Dendritic cell treated with granulocyte-macrophage colony-stimulating factor and Interleukin-4, amounts not matched to agents 40 ng/mL and 50 ng/mL, for 4 days (primary cell): ENCODE measurements around the gene CNGA3.
"Not testable (repeated sequence)": the region's sequence is repeated elsewhere in the genome, so short reads cannot be mapped to it uniquely, and the experiment has no call there.

Source experiments
- H3K27ac Mint-ChIP-seq: one replicate; pipeline ENCODE4 v1.8.0; 2022; ENCODE audit warnings: mild to moderate bottlenecking, mixed read lengths
- H3K27me3 Mint-ChIP-seq: one replicate; pipeline ENCODE4 v1.8.0; 2022; ENCODE audit warnings: mild to moderate bottlenecking, mixed read lengths
- H3K36me3 Mint-ChIP-seq: one replicate; pipeline ENCODE4 v1.8.0; 2022; ENCODE audit warnings: low read depth, mixed read lengths
- H3K4me1 Mint-ChIP-seq: one replicate; pipeline ENCODE4 v1.8.0; 2022; ENCODE audit warnings: low read depth, mixed read lengths
- H3K4me3 Mint-ChIP-seq: one replicate; pipeline ENCODE4 v1.8.0; 2022; ENCODE audit warnings: mild to moderate bottlenecking, moderate library complexity, mixed read lengths
- H3K9me3 Mint-ChIP-seq: one replicate; pipeline ENCODE4 v1.8.0; 2022; ENCODE audit warnings: mixed read lengths
- intact Hi-C: fragments of 100-400 bp; cut with micrococcal nuclease; formaldehyde crosslinking; loops from one replicate; pipeline ENCODE4 v1.15.0; 2022

The CNGA3 gene

DNA sequence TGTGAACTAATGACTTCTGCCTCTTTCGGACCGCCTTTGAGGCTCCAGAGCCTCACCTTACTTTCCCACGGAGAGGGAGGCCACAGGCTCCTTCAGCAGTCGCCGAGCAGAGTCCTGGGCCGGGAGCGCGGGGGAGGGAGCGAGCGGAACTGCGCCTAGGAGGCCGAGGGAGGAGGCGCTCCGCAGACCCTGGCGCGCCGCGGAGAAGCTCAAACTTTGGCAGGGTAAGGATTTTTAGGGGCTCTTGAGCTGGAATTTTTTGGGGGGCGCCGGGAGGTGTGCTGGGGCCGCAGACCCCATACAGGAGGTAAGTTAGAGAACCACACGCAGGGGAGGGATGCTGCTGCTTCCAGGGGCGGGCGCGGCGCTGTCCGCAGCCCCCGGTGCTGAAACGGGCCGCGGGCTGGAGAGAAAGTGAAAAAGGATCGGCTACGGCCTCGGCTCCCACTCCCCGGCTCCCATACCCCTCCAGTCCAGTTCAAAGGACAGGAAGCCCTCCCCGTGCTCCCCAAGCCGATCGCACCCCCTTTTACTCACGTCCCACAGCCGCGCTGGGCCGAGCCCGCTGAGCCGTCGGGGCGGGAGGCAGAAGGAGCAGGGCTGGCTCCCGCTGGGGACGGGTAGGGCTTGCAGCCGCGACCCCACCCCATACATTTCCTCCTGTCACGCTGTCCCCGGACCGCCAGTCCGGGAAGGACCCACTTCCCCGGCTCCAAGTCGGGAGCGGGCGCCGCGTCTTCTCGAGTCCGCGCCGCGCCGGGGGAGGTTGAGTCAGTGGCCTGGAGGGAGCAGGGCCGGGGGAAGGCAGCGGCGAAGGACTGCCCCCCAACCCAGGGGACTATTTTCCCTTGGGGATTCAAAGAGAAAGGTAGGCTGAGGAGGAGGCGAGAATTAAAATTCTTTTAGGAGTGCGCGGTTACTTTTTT lies at the start of gene CNGA3:
TSS of gene CNGA3 (plus strand) at position 146 of the 926 bp plus-strand sequence. CDS start 23,520 bp downstream, outside the sequence.
- Mint-ChIP-seq H3K4me1 (peaks cover 23% of the 10 kb centered on the region), H3K4me3 (peak within 1 kb of the TSS; percentile 46), H3K27ac (no peak within 1 kb of the TSS), H3K36me3 (no peaks in the 10 kb centered on the region), H3K27me3 (peaks cover 87% of the 10 kb centered on the region), H3K9me3 (no peaks in the 10 kb centered on the region)
- intact Hi-C loops, result no loop called here

- intact Hi-C loops, result no loop called here
- Mint-ChIP-seq H3K36me3 (no peaks in the 10 kb centered on the region), H3K27me3 (peaks cover 50% of the 10 kb centered on the region), H3K9me3 (no peaks in the 10 kb centered on the region), H3K4me1 (no peaks in the 10 kb centered on the region), H3K4me3 (no peak overlapping the region), H3K27ac (no peak overlapping the region)
Measured at GRCh38 chr2:98297817-98298682, 48.2 kb upstream of the CNGA3 start.

DNA sequence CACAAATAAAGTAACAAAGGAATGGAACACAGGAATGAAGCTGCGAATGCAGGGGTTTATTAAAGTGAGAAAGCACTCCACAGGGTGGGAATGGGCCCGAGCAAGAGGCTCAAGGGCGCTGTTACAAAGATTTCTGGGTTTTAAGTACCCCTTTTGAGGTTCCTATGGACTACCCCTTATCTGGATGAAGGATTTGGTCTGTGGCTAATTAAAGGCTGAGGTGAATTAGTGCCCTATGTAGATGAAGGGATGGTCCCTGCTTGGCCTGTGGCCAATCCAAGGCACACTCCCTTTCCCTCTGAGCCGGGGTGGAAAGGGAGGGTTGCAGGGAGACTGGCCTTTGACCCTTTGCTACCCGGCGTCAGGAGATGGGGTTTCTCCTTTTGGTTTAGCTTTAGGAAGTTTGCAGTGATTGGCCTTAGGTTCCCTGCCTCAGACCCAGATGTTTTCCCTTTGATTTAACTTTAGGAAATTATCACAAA lies 47.5 kb upstream of the CNGA3 start:
- no peak overlapping the region for H3K4me3 Mint-ChIP-seq
- H3K27ac Mint-ChIP-seq, result no peak overlapping the region
- H3K9me3 Mint-ChIP-seq, result no peaks in the 10 kb centered on the region
- H3K4me1 Mint-ChIP-seq, result no peaks in the 10 kb centered on the region
- H3K36me3 Mint-ChIP-seq, result no peaks in the 10 kb centered on the region
- peaks cover 51% of the 10 kb centered on the region for H3K27me3 Mint-ChIP-seq
- intact Hi-C loops, result no loop called here

- Mint-ChIP-seq H3K4me3 (no peak overlapping the region), H3K4me1 (no peaks in the 10 kb centered on the region), H3K27me3 (peaks cover 50% of the 10 kb centered on the region), H3K9me3 (no peaks in the 10 kb centered on the region), H3K36me3 (no peaks in the 10 kb centered on the region), H3K27ac (no peak overlapping the region)
- intact Hi-C loops, result no loop called here
Measured at GRCh38 chr2:98299211-98299905, 46.9 kb upstream of the CNGA3 start.

DNA sequence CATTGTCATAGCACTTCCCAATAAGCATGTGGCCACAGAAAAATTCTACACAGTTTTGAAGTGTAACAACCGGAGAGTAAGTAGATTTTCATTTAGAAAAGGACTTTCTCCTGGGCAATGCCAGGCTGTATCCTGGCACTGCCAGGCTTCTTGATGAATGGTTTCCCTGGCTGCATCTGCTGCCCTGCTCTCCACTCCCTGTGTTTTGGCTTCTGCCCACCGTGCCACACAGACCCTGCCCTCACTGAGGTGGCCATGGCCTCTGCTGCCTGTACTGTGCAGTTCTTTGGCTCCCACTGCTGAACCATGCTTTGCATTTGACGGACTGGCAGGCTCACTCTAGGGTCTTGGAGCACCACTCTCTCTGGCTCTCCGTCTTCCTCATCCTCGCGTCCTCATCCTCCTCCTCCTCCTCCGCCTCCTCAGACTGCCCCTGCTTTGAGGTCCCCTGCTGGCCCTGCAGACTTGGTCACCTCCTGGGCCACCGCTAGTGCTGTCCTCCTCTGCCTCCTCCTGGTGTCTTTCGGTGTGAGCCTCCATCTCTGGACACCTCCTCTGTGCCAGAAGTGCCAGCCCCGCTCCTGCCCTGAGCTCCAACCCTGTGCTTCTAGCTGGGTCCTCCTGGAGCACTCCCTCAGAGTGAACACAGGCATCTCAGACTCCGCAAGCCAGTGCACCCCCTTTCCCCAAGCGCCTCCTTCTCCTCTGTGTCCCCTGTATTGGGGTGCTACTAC lies 45.9 kb upstream of the CNGA3 start:
- Mint-ChIP-seq H3K9me3 (no peaks in the 10 kb centered on the region), H3K36me3 (no peaks in the 10 kb centered on the region), H3K27ac (no peak overlapping the region), H3K27me3 (peaks cover 48% of the 10 kb centered on the region), H3K4me1 (no peaks in the 10 kb centered on the region), H3K4me3 (no peak overlapping the region)
- intact Hi-C loops, result no loop called here

DNA sequence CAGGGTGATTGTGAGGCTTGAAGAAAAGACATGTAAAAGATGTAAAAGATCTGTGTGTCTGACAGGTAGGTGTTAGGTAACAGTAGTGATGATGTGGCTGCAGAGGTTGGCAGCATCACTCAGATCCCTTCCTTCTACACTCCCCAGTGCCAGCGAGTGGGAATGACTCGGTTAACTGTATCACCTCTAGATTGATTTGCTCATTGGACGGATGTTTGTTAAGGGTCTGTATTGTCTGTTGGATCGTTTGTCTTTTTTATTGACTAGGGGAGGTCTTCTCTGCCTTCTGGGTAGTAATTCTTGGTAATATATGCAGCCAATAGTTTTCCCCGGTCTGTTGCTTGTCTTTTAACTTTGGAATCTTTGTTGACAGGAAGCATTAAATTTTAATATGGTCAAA lies 44.8 kb upstream of the CNGA3 start:
- H3K9me3 Mint-ChIP-seq, result no peaks in the 10 kb centered on the region
- peaks cover 47% of the 10 kb centered on the region for H3K27me3 Mint-ChIP-seq
- no peaks in the 10 kb centered on the region for H3K36me3 Mint-ChIP-seq
- intact Hi-C loops, result no loop called here
- no peaks in the 10 kb centered on the region for H3K4me1 Mint-ChIP-seq
- no peak overlapping the region for H3K27ac Mint-ChIP-seq
- no peak overlapping the region for H3K4me3 Mint-ChIP-seq

GRCh38 chr2:98307131-98307696 lies 39.0 kb upstream of the CNGA3 start:
- H3K36me3 Mint-ChIP-seq, H3K4me3 Mint-ChIP-seq, intact Hi-C loops, H3K9me3 Mint-ChIP-seq, H3K4me1 Mint-ChIP-seq, H3K27ac Mint-ChIP-seq: not testable (repeated sequence)
- H3K27me3 Mint-ChIP-seq, result peaks cover 47% of the 10 kb centered on the region

- Mint-ChIP-seq H3K36me3 (no peaks in the 10 kb centered on the region), H3K9me3 (no peaks in the 10 kb centered on the region), H3K4me3 (no peak overlapping the region), H3K27me3 (peaks cover 44% of the 10 kb centered on the region), H3K4me1 (no peaks in the 10 kb centered on the region), H3K27ac (no peak overlapping the region)
- intact Hi-C loops, result no loop called here
Measured at GRCh38 chr2:98308068-98308467, 38.2 kb upstream of the CNGA3 start.

- H3K36me3 Mint-ChIP-seq, result no peaks in the 10 kb centered on the region
- no peaks in the 10 kb centered on the region for H3K4me1 Mint-ChIP-seq
- intact Hi-C loops, result no loop called here
- H3K9me3 Mint-ChIP-seq, result no peaks in the 10 kb centered on the region
- peaks cover 48% of the 10 kb centered on the region for H3K27me3 Mint-ChIP-seq
- H3K4me3 Mint-ChIP-seq, result no peak overlapping the region
- no peak overlapping the region for H3K27ac Mint-ChIP-seq
Measured at GRCh38 chr2:98308532-98308931, 37.7 kb upstream of the CNGA3 start.

- Mint-ChIP-seq H3K36me3 (no peaks in the 10 kb centered on the region), H3K4me1 (no peaks in the 10 kb centered on the region), H3K4me3 (no peak overlapping the region), H3K27ac (no peak overlapping the region), H3K9me3 (no peaks in the 10 kb centered on the region), H3K27me3 (peaks cover 56% of the 10 kb centered on the region)
- intact Hi-C loops, result no loop called here
Measured at GRCh38 chr2:98309580-98309979, 36.7 kb upstream of the CNGA3 start.

DNA sequence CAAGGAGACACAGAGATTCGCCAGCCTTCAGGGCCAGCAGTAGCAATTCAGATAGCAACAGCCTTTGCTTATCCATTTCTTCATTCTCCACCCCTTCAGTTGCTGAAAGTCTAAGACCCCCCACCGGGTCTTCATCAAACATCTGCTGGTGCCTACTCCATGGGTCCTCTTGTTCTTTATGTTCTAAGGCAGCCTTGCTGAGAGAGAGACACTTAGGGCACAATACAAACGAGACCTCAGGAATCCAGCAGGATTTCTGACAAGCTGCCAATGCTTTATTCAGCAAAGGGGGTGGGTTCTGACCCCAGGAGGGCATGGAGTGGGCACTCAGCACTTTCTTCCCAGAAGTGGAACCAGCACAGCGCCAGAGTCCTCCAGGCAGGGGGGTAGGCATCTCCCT lies 36.2 kb upstream of the CNGA3 start:
- peaks cover 52% of the 10 kb centered on the region for H3K27me3 Mint-ChIP-seq

GRCh38 chr2:98311090-98311489 lies 35.2 kb upstream of the CNGA3 start:
- Mint-ChIP-seq H3K4me3 (no peak overlapping the region), H3K27me3 (peaks cover 44% of the 10 kb centered on the region), H3K4me1 (no peaks in the 10 kb centered on the region), H3K36me3 (no peaks in the 10 kb centered on the region), H3K9me3 (no peaks in the 10 kb centered on the region), H3K27ac (no peak overlapping the region)
- intact Hi-C loops, result no loop called here

More for the DNA sequence above, 36.2 kb upstream of the CNGA3 start:
- no peaks in the 10 kb centered on the region for H3K4me1 Mint-ChIP-seq
- H3K9me3 Mint-ChIP-seq, result no peaks in the 10 kb centered on the region
- no peak overlapping the region for H3K4me3 Mint-ChIP-seq
- intact Hi-C loops, result no loop called here
- no peak overlapping the region for H3K27ac Mint-ChIP-seq
- H3K36me3 Mint-ChIP-seq, result no peaks in the 10 kb centered on the region
